Sigmoid colon (tissue), 3 donors: ENCODE results near the gene PLK3.

Experiments
- POLR2A ChIP-seq, 2 donors: fragments of 450-650 bp; IDR thresholded peaks; one replicate each; pipeline ENCODE4 v1.6.1; 2016; ENCODE audit warnings: antibody characterized with exemption in 2 of 2, mild to moderate bottlenecking in 2 of 2, moderate library complexity in 2 of 2
- TF ChIP-seq, protein P1 (sequence below), 4 experiments: fragments of 450-650 bp in 3 of 4; fragments of 200-600 bp in 1 of 4; IDR thresholded peaks; one replicate each; pipeline ENCODE4 v1.5.1; 2016 to 2019; ENCODE audit warnings: antibody characterized with exemption in 4 of 4, mild to moderate bottlenecking in 3 of 4, moderate library complexity in 2 of 4

DNA sequence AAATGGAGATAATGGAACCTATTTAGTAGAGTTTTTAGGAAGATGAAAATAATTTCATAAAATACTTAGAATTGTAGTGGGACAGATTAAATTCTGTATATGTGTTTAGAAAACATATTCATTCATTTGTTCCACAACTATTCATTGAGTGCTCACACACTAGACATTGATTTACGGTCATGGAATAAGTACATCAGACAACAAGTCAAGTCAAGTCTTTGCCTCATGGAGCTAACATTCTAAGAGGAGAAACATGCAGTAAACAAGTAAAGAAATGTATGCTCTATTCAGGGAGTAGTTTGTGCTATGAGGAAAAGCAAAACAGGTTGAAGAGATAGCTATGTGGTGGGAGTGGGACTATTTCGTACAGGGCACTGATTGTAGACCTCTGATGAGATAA, 17.1 kb downstream of the PLK3 start:
- TF ChIP-seq, protein P1, sequence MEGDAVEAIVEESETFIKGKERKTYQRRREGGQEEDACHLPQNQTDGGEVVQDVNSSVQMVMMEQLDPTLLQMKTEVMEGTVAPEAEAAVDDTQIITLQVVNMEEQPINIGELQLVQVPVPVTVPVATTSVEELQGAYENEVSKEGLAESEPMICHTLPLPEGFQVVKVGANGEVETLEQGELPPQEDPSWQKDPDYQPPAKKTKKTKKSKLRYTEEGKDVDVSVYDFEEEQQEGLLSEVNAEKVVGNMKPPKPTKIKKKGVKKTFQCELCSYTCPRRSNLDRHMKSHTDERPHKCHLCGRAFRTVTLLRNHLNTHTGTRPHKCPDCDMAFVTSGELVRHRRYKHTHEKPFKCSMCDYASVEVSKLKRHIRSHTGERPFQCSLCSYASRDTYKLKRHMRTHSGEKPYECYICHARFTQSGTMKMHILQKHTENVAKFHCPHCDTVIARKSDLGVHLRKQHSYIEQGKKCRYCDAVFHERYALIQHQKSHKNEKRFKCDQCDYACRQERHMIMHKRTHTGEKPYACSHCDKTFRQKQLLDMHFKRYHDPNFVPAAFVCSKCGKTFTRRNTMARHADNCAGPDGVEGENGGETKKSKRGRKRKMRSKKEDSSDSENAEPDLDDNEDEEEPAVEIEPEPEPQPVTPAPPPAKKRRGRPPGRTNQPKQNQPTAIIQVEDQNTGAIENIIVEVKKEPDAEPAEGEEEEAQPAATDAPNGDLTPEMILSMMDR (IDR thresholded peaks at IDR 0.05): no peak
- TF ChIP-seq POLR2A (IDR thresholded peaks at IDR 0.05): no peak
